ENCODE results near the gene HEPACAM2. TPM values are rescaled to one million over a fixed set of nuclear protein-coding genes. Genes with fewer than 3 reads are reported as not detected.

Gene HEPACAM2
- total RNA-seq, result 1 to 10 TPM in 1 of 7 donors, under 1 TPM in 1, not detected in 5; 0.28 to 2.4 TPM
- under 1 TPM in 1 of 3 donors, not detected in 2; 0.06 TPM for polyA plus RNA-seq
- long read RNA-seq, donor 1, result 0 reads
- long read RNA-seq, donor 2, result 0 reads

GRCh38 chr7:93226310-93226709 is at the start of gene HEPACAM2:
HEPACAM2 (minus strand) TSS chr7:93226469.
- Histone ChIP-seq H3K4me1 (peaks cover 4 to 21% (median 12%) of the 10 kb centered on the region in 6 donors), H3K36me3 (no peaks in the 10 kb centered on the region), H3K4me3 (no peak within 1 kb of the TSS), H3K27me3 (replicated peaks in 1 of 7) (no peaks in the 10 kb centered on the region), H3K27ac (no peak within 1 kb of the TSS), H3K9me3 (no peaks in the 10 kb centered on the region)
- 60 to 92% (median 80%) methylated on average over 2 of the region's 2 CpGs for WGBS, 5 donors
- TF ChIP-seq POLR2AphosphoS5 (IDR thresholded peaks at IDR 0.05), result no peak
- TF ChIP-seq POLR2A (IDR thresholded peaks at IDR 0.05), result no peak
- TF ChIP-seq CTCF (IDR thresholded peaks at IDR 0.05 in 8 of 11, conservative IDR thresholded peaks at IDR 0.05 in 3 of 11), result no peak
- intact Hi-C loops (cut with DNase I; ENCODE audit: low total_unique reads), result no loop called here
- no peak for DNase-seq

GRCh38 chr7:93265220-93265619 is 39.0 kb upstream of the HEPACAM2 start:
- Histone ChIP-seq H3K27me3 (replicated peaks in 1 of 7) (no peaks in the 10 kb centered on the region), H3K4me3 (no peak overlapping the region), H3K36me3 (peaks cover 0 to 91% (median 15%) of the 10 kb centered on the region in 6 donors), H3K9me3 (no peaks in the 10 kb centered on the region), H3K27ac (no peak overlapping the region), H3K4me1 (no peaks in the 10 kb centered on the region)
- no peak for DNase-seq
- WGBS, 5 donors, result 89 to 95% (median 93%) methylated on average over 4 of the region's 4 CpGs
- no peak for TF ChIP-seq POLR2AphosphoS5 (IDR thresholded peaks at IDR 0.05)
- no peak for TF ChIP-seq CTCF (IDR thresholded peaks at IDR 0.05 in 8 of 11, conservative IDR thresholded peaks at IDR 0.05 in 3 of 11)
- TF ChIP-seq POLR2A (IDR thresholded peaks at IDR 0.05), result no peak
- intact Hi-C loops (cut with DNase I; ENCODE audit: low total_unique reads), result no loop called here

GRCh38 chr7:93262535-93262934 is 36.3 kb upstream of the HEPACAM2 start:
- 90 to 100% (median 97%) methylated on average over 1 of the region's 1 CpG for WGBS, 5 donors

GRCh38 chr7:93258661-93259060 is 32.4 kb upstream of the HEPACAM2 start:
- no peak for DNase-seq
- TF ChIP-seq POLR2A (IDR thresholded peaks at IDR 0.05) (no peak), CTCF (IDR thresholded peaks at IDR 0.05 in 8 of 11, conservative IDR thresholded peaks at IDR 0.05 in 3 of 11) (no peak), POLR2AphosphoS5 (IDR thresholded peaks at IDR 0.05) (no peak)
- H3K4me3 ChIP-seq, result no peak overlapping the region
- no peaks in the 10 kb centered on the region for H3K9me3 ChIP-seq
- H3K4me1 ChIP-seq, result no peaks in the 10 kb centered on the region
- H3K27ac ChIP-seq, result no peak overlapping the region
- H3K36me3 ChIP-seq, result peaks cover 0 to 97% (median 29%) of the 10 kb centered on the region in 6 donors
- H3K27me3 ChIP-seq (replicated peaks in 1 of 7), result no peaks in the 10 kb centered on the region
- intact Hi-C loops (cut with DNase I; ENCODE audit: low total_unique reads), result no loop called here

More at GRCh38 chr7:93262535-93262934, 36.3 kb upstream of the HEPACAM2 start:
- intact Hi-C loops (cut with DNase I; ENCODE audit: low total_unique reads), result no loop called here
- H3K27me3 ChIP-seq (replicated peaks in 1 of 7), result no peaks in the 10 kb centered on the region
- no peak overlapping the region for H3K4me3 ChIP-seq
- H3K36me3 ChIP-seq, result peaks cover 0 to 94% (median 27%) of the 10 kb centered on the region in 6 donors
- H3K27ac ChIP-seq, result no peak overlapping the region
- TF ChIP-seq POLR2A (IDR thresholded peaks at IDR 0.05) (no peak), CTCF (IDR thresholded peaks at IDR 0.05 in 8 of 11, conservative IDR thresholded peaks at IDR 0.05 in 3 of 11) (no peak), POLR2AphosphoS5 (IDR thresholded peaks at IDR 0.05) (no peak)
- no peaks in the 10 kb centered on the region for H3K4me1 ChIP-seq
- no peaks in the 10 kb centered on the region for H3K9me3 ChIP-seq
- no peak for DNase-seq

Measured in spleen (tissue), 13 donors.